HG03064 (cell line): ENCODE measurements around the gene HAP1.
"Not testable (repeated sequence)": the region's sequence is repeated elsewhere in the genome, so short reads cannot be mapped to it uniquely, and the experiment has no call there.

Experiments used
- ATAC-seq: cut with Tn5 transposase; IDR thresholded peaks from one replicate; pipeline ENCODE4 v1.9.1; 2021; ENCODE audit warnings: low read depth; ENCODE audit not compliant: unreplicated experiment

Gene HAP1

DNA sequence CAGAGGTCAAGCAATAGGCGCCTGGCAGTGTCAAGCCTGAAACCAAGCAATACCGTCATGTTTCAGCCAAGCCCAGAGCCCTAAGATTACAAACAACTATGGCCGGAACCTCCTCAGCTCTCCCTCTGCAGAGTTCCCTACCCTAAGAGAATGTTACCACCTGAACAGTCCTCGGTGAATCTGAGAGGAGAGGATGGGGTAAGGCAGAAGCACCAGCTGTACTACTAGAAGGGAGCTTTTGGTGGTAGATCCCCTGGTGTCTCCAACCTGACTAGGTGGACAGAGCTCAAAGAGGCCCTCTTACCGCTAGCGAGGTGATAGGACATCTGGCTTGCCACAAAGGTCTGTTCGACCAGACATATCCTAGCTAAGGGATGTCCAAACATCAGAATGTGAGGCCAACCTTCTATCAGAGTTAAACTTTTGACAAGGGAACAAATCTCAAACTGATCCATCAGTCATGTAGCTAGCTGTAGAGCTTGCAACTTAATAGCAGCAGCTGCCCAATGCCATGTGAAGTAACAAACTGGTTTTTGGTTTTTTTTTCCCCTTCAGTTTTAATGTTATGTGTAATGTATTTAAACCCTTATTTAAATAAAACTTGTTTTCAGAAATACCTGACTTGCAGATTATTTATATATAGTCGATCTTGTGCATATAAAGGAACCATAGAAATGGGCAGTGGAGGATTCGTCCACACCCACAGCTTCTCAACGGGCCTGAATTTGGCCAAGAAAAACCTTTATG, 43.2 kb downstream of the HAP1 start:
- ATAC-seq, result no peak

DNA sequence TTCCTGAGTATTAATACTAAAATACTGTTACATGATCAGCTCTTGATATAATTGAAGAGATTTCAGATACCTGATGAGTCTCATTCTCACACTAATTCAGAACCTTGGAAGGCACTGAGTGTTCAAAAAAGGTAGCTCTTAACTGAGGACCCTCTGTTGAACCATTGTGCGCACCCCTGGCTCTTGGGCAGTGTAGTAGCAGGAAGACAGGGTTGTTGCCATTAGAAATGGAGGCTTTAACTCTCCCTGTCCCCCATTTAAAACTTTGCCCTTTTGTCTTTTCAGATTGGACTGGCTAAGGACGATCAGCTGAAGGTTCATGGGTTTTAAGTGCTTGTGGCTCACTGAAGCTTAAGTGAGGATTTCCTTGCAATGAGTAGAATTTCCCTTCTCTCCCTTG, 43.9 kb downstream of the HAP1 start:
- ATAC-seq, result no peak

DNA sequence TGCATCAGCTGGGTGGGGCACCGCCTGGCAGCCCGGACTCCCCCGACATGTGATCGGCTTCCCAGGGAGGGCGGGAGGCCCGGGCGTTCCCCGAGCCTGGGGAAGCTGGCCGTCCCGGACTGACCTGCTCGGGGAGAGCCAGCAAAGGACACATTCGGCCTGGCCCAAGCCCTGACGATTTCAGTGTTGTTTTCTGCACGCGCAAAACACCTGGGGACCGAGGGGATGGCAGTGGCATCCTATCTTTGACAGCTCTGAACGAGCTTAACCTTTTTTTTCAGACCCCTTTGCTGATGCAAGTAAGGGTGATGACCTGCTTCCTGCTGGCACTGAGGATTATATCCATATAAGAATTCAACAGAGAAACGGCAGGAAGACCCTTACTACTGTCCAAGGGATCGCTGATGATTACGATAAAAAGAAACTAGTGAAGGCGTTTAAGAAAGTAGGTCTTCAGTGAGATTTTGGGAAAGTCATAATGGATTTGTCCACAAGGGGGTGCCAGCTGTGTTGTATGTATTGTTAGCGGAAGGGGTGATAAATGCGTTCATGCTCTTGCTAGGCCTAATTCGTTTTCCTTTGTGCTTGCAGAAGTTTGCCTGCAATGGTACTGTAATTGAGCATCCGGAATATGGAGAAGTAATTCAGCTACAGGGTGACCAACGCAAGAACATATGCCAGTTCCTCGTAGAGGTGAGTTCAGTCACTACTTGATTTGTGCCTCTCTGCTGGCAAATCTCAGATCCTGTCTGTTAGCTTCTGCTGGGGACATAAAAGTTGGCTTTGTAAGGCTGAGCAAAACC, 44.7 kb downstream of the HAP1 start:
- ATAC-seq, result no peak

DNA sequence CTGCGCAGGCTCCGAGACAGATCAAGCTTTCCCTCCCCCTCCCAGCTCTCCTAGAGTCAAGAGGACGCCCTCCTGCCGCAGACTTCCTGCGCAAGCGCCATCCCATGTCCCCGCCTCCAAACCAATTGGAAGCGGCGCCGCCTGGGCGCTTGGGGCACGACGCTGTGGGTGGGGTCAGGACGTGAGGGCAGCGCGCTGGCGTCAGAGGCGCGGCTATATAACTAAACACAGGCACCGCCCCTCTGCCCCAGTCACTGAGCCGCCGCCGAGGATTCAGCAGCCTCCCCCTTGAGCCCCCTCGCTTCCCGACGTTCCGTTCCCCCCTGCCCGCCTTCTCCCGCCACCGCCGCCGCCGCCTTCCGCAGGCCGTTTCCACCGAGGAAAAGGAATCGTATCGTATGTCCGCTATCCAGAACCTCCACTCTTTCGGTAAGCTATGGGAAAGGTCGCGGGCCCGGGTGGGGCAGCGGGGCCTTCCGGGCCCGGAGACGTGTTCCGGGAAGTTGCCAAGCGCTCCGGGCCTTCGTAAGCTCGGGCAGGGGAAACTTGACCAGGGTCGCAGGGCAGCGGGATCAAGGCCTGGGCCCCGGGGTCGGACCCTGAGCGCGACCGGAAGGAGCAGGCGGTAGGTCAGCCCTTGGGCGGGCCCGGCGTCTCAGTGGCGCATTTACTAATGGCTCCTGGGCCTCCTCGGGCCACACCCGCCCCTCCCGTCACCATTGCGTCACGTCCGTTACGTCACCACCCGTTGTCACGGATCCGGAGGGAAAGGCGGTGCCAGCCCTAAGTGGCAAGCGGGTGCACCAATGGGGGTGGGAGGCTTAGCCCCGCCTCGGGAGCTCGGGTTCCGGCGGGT, 45.6 kb downstream of the HAP1 start, which contains the start of gene EIF1:
TSS of gene EIF1 (plus strand) at position 245 of the 856 bp plus-strand sequence. CDS start at position 399, 154 bp downstream.
- peak; percentile 67 for ATAC-seq

DNA sequence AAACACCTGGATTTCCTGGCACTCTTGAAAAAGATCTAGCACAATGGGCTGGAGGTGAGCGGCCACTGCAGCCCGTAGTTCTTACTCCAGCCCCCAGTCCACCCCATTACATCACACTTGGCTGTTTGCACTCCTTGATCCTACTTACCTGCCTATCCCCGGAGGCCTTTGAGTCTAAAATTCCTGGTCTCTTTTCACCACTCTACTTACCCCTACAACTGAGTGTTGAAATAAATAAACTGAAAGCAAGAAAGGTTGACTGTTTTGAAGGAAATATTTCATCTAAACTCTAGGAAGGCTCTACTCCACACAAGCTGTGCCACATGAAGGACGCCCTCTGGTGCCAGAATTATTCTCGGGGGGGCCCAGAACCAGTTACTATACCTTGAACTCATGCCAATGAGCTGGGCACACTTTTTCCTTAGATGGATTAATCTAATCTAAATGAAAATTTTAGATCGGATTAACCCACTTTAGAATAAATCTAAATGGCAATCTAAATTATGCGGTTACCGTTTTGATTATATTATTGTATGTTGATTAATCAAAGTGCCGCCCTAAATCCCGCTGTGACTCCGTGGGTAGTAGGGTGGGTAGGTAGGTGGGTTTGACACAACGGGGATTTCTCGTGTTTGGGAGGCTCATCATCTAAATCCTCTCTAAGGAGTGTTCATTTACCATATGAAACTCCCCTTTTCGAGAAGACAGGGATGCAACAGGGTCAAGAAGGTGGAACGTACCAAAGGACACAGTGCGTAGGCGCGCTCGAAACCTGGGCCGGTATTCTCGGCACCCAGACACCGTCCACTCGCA, 46.4 kb downstream of the HAP1 start:
- ATAC-seq, result peak; percentile 7

DNA sequence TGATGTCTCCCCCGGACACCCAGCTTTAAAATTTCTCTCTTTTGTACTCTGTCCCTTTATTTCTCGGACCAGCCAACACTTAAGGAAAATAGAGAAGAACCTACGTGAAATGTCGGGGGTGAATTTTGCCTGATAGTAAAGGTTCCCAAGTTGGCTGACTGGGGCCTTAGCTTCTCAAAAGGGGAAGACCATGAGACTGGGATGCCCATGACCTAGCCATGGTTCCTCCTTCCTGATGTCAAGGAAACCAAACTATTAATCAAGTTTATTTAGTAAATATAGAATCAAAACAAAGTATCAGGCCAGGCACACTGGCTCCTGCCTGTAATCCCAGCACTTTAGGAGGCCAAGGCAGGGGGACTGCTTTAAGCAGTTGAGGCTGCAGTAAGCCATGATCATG, 48.2 kb downstream of the HAP1 start:
- ATAC-seq, result no peak

DNA sequence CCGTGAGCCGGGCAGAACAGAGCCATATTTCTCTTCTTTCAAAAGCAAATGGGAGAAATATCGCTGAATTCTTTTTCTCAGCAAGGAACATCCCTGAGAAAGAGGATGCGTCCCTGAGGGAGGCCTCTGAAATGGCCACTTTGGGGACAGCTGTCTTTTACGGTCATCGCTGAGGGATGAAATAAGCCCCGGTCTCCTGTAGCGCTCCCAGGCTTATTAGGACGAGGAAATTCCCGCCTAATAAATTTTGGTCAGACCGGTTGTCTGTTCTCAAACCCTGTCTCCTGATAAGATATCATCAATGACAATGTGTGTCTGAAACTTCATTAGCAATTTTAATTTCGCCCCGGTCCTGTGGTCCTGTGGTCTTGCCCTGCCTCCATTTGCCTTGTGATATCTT, 48.7 kb downstream of the HAP1 start:
- ATAC-seq, result not testable (repeated sequence)

DNA sequence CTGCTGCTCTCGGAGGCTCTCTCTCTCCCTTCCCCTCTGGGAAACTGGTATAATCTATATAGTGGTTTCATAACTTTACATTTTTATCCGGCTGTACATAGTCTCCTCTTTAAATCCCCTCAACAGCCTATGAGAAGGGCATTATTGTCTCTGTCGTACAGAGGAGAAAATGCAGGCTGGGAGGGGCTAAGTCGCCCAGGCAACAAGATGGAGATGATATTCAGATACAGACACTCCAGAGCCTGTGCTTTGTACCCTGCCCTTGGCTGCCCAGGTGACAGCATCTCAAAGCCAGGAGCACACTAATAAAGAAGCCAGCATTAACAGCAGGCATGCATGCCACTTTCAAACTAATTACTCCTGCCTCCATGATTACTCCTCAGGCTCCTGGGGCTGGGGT, 50.4 kb downstream of the HAP1 start:
- no peak for ATAC-seq

DNA sequence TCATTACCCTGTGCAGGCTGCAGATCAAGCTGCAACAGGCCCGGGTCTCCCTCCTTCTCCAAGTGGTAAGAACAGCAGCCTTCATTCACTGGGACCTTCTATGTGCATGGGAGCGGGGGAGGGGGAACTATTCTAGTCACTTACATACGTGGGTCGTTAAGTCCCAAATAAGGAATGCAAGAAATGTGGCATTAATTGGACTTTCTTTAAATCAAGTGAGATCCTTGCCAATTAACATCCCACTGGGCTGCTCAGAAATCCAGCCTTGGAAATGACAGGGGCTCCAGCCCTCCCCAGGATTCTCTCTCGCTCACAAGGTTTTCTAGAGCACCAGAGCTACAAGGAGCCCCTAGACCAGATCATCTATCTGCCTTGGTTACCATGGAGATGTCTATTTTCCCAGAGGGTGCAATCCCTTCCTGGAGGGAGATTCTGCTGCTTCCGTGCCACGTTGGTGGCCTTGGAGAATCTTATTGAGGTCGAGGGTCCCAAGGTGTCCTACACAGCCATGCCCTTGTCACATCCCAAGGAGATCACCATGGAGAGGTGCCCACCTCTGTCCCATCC, 50.9 kb downstream of the HAP1 start:
- no peak for ATAC-seq

DNA sequence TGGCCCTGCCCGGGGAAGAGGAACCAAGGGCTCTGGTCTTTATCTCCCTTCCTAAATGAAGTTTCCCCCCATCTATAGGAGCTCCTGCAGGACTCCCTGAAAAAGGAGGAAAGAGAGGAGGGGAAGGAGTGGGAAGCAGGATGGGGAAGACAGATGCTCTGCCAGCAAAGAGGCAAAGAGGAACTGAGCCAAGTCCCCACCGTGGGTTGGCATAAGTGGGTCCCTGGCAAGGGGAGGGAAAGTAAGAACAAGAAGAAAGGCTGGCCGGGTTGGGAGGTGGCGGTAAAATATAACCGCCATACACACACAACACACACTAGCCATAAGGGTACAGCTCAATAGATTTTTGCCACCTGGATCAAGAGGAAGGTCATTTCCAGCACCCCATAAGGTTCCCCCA, 51.8 kb downstream of the HAP1 start:
- no peak for ATAC-seq

DNA sequence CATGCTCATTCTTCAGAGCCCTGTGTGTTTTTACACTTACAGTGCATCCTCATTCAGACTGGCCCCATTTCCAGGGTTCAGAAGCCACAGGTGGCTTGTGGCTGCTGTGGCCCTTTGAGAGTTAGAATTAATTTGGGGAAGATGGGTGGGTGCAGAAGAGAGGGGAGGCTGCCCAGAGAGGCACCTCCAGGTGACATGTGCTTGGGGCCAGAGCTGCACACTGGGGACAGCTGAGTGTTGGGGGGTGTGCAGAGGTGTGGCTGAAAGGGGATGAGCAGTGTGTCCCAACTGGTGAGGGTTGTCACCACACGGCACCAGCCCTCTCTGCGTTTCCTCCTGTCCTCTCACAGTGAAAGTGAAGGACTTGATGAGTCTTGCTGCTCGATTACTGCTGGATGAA, 52.7 kb downstream of the HAP1 start:
- no peak for ATAC-seq

DNA sequence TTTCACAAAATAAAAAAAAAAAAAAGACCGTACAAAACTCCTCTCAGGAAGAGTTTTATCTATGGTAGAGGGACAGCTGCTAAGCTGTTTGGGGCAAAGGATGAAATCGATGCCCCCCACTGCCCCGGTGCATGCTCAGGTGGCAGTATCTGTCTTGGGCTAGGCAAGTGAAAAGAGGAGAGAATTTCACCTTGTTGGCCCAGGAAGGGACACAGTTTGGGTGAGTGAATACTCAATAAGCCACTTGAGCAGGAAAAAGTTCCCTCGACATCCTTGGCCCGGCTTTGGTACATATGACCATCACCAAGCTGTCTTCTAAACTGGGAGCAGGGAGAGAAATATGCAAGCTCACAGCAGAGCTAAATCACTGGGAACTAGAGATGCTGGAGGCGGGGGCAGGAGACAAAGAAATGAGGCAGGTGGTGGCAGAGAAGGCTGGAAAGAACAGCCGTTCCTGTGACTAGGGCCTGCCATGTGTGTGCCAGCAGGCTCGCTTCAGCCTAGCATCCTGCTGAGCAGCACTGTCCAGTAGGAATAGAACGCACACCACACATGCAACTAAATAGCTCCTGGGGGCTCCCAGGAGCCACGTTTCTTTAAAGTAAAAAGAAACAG, 53.9 kb downstream of the HAP1 start:
- ATAC-seq, result no peak

DNA sequence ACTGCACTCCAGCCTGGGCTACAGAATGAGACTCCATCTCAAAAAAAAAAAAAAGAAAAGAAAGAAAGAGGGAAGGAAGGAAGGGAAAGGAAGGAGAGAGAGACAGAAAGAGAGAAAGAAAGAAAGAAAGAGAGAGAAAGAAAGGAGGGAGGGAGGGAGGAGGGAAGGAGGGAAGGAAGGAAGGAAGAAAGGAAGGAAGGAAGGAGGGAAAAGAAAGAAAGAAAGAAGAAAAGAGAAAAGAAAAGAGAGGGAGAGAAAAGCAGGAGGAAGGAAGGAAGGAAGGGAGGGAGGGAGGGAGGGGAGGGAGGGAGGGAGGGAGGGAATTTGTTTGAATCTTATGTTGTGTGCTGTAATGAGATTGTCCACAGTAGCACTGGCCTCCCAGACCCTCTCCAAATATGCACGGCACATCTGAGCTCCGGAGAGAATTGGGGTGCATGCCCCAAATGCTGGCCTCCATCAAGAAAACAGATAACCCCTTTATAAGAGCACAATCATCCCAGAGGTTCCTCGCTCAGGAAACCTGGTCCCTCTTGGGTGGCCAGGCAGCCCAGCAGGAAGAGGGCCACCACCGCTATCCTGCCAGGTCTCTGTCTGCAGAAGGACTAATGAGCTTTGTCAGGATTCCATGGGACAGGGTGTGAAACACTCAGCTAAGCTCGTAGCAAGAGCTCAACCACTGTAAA, 54.6 kb downstream of the HAP1 start:
- ATAC-seq, result no peak

DNA sequence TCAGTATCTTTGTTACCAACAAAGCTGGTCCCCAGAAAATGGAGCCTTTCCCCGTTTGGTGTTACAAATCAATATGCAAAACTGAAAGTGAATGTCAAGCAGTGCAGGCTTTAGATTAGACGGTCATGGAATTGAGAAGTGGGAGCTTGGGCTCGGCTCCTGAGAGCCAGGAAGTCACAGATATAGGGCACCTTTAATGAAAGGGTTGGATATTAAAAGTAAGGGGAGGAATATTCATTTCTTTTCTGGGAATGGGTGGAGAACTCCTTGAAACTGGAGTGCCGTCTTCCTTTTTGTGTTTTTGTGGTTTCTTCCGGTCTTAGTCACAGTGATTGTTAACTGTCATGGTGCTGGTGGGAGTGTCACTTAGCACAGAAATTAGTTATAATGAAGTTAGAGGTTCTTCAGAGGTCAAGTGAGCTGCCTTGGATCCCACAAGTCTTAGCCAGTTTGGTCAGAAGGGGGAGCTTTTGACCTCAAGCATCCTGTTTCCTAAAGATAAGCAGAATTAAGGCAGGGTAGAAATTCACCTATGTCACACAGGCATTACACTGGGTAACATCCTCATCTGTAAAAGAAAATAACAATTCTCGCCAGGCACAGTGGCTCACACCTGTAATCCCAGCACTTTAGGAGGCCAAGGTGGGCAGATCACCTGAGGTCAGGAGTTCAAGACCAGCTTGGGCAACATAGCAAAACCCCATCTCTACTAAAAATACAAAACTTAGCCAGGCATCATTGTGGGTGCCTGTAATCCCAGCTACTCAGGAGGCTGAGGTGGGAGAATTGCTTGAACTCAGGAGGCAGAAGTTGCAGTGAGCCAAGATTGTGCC, 55.3 kb downstream of the HAP1 start:
- no peak for ATAC-seq

DNA sequence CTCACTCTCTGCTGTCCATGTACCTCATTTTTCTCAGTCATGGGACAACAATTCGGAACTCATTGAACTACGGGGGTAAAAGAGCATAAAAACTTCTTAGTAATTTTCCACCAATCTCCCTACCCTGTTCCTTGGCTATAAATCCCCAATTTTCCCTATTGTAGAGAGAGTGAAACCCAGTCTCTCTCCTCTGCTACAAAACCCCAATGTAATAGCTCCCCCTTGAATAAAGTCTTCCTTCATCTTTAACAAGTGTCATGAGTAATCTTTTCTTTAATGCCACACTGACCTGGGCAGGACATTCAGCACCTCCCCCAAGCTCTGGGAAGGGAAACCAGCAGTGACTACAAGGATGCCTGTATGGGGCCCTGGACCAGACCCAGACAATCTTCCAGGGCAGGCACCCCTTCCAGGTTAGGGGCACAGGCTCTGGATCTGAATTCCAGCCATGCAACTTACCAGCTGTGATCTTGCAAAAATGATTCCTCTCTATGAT, 56.0 kb downstream of the HAP1 start:
- no peak for ATAC-seq

DNA sequence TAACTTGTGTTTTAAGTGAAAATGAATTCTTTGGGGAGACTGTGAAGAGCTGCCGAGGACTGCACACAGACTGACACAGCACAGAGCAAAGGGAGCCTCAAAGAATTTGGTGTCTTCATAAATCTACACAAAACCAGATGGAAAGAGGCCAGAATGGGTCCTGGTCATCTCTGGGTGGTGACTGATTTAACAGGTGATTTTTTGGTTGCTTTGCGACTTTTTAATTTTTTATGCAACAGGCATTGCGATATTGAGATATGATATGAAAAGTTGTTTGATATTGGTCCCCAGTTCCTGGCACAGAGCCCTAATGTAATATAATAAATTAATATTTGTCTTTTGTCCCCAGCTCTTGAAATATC, 58.4 kb downstream of the HAP1 start:
- ATAC-seq, result no peak

DNA sequence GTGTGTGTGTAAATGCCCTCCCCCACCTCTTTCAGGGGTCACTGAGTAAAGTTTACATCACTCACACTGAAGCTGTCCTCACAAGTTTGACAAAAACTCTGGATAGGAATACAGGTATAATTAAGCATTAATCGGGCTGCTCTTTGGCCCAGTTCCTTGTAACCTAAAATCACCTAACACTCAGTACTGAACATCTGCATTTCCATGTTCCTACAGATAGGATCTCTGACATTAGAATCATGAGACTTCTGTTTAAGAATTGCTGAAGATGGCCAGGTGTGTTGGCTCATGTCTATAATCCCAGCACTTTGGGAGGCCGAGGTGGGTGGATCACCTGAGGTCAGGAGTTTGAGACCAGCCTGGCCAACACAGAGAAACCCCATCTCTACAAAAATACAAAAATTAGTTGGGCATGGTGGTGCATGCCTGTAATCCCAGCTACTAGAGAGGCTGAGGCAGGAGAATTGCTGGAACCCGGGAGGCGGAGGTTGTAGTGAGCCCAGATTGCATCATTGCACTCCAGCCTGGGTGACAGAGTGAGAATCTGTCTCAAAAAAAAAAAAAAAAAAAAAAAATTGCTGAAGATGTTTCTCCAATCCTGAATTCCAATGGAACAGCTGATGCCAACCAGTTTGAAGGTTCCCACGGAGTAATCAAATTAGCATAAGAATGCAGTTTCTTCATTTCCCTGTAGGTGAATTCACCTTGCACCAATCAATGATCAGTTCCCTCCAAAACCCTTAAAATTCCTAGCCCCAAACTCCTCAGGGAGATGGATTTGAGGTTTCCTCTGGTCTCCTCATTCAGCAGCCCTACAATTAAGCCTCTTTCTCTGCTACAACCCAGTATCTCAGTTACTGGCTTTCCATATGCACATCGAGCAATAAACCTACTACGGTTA, 59.0 kb downstream of the HAP1 start:
- ATAC-seq, result not testable (repeated sequence)
